Hematopoietic multipotent progenitor cell treated with erythropoietin and hydrocortisone succinate and interleukin-3 and kit ligand, for 8 days (in vitro differentiated cells): Measurements from ENCODE around the gene ZNF550.
A peak's percentile ranks its signal among the peaks of the same experiment; 100 is the strongest.

Experiments used
- DNase-seq: peaks from one replicate; pipeline ENCODE4 v3.0.0-alpha.2; 2015

The ZNF550 gene

GRCh38 chr19:57559404-57560025 lies at the start of gene ZNF550:
ZNF550 (minus strand) TSS chr19:57559863; CDS start chr19:57559682, 181 bp downstream.
- DNase-seq: peak; percentile 91

DNA sequence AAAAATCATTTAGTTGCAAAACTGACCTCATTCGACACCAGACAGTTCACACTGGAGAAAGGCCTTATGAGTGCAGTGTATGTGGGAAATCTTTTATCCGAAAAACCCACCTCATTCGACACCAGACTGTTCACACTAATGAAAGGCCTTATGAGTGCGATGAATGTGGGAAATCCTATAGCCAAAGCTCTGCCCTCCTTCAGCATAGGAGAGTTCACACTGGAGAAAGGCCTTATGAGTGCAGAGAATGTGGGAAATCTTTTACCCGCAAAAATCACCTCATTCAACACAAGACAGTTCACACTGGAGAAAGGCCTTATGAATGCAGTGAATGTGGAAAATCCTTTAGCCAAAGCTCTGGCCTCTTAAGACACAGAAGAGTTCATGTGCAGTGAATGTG lies 47.3 kb upstream of the ZNF550 start:
- DNase-seq: no peak

GRCh38 chr19:57599761-57600383 lies 40.2 kb upstream of the ZNF550 start, which contains the start of gene ZNF530:
ZNF530 (plus strand) TSS chr19:57599885; CDS start chr19:57604346, 4,461 bp downstream.
- DNase-seq: peak; percentile 97

DNA sequence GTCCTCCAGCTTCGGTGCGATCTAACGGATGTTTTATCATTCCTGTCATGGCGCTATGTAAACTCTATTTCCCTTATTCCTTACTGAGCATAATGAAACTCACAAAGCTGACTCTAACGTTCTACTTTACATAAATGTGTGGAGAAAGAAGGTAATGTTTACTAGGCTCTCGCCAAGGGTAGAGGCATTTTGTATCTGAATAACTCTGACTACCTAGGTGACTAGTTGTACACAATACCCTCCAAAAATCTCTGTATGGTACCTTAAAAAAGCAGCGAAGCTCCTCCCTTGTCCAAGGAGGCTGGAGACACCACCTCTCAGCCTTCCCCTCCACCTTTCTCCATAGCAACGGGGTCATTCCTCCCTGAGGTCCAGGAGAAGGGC lies 39.7 kb upstream of the ZNF550 start:
- no peak for DNase-seq

- no peak for DNase-seq
These were observed 27.9 kb upstream of the ZNF550 start for GRCh38 chr19:57587529-57587928.

- peak; percentile 97 for DNase-seq
These were observed 24.1 kb upstream of the ZNF550 start, which contains the start of gene ZIK1 for GRCh38 chr19:57583521-57584416. ZIK1 (plus strand) TSS chr19:57584145; CDS start chr19:57584357, 212 bp downstream.

- no peak for DNase-seq
These were observed 23.4 kb upstream of the ZNF550 start for GRCh38 chr19:57583104-57583520.

- DNase-seq: peak; percentile 99
These were observed 19.0 kb upstream of the ZNF550 start, which contains the start of gene ZNF416 for GRCh38 chr19:57578487-57579205. ZNF416 (minus strand) TSS chr19:57578911; CDS start chr19:57578704, 207 bp downstream.

DNA sequence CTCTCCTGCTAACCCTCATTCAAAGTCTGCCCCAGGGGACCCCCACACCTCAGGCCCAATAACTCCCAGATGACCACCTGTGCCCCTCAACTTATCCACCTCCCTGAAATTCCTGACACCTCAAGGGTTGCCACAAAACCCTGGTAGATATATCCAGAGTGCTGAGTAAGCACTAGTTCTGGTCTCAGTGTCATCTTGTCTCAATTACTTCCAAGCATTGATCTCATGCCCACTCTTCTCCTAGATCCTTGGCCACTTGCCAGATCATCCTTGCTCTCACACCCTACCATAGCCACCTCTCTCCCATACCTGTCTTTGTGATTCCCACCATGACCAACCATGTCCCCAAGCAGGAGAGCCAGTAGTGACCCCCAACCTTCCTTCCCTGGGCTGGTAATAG lies 17.0 kb upstream of the ZNF550 start:
- no peak for DNase-seq

GRCh38 chr19:57572415-57572947 lies 12.8 kb upstream of the ZNF550 start:
- DNase-seq: no peak

- no peak for DNase-seq
These were observed 11.0 kb upstream of the ZNF550 start for GRCh38 chr19:57570707-57571106.

GRCh38 chr19:57566396-57567265 lies 7.0 kb upstream of the ZNF550 start:
- DNase-seq: peak; percentile 51

DNA sequence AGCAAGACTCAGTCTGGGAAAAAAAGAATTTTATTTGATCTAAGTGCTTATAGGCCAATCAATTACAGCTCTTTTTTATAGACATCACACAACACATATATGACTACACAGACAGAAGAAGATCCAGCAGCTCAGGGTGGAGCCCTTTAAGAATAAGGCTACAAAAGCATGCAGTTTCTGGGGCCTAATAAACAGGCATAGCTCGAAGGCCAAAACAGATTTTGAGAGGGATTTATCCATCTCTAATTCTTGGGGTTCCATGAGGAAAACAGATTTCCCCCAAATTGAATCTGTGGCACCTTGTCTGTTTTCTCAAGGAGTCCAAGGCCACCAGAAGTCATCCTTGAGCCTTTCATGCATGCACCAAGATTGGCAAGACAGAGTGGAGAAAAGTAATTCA lies 3.9 kb upstream of the ZNF550 start:
- DNase-seq: no peak

GRCh38 chr19:57560049-57560491 lies 407 bp upstream of the ZNF550 start:
- peak; percentile 14 for DNase-seq

DNA sequence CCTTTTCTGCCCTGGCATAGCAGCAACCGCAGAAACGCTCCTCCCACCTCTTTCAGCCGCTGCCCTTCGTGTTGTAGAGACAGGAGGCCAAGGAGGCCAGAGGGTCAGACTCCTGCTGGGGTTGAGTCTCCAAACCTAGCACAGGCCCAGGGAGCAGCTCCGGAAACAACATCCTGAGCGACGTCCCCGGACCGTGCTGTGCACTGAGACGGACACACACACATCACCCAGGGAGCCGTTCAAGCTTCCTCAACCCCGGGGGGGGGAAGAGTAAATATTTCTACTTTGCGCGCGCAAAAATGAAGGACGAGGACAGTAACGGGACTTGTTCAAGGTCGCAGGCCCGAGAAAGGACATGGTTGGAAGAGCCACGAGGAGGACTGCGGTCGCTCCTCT lies 657 bp downstream of the ZNF550 start:
- DNase-seq: peak; percentile 48

GRCh38 chr19:57558525-57558924 lies 1.1 kb downstream of the ZNF550 start:
- DNase-seq: peak; percentile 34

DNA sequence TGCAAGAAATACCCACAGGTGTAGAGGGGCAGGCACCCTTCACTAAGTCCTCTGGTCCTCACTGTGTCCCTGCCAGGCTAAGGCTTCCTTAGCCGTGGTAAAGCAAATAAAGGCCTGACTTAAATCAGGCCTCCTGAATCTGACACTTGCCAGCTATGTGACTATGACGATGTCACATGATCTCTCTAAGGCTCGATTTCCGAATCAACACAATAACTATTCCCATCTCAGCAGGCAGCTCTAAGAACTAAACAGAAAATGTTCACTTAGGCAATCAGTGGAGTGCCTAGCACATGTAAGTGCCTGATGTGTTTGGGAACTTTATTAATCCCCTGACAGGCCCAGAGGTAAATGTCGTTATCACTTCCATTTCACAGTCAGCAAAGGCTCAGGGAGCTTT lies 2.0 kb downstream of the ZNF550 start:
- DNase-seq: no peak

- no peak for DNase-seq
These were observed 7.2 kb downstream of the ZNF550 start for GRCh38 chr19:57552432-57552831.

GRCh38 chr19:57546513-57546912 lies 13.2 kb downstream of the ZNF550 start:
- no peak for DNase-seq

DNA sequence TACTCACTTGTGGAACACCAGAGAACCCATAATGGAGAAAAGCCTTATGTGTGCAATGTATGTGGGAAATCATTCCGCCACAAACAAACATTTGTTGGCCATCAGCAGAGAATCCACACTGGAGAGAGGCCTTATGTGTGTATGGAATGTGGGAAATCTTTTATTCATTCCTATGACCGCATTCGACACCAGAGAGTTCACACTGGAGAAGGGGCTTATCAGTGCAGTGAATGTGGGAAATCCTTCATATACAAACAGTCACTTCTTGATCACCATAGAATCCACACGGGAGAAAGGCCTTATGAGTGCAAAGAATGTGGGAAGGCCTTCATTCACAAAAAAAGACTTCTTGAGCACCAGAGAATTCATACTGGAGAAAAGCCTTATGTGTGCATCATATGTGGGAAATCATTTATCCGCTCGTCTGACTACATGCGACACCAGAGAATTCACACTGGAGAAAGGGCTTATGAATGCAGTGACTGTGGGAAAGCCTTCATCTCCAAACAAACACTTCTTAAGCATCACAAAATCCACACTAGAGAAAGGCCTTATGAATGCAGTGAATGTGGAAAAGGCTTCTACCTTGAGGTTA lies 21.6 kb downstream of the ZNF550 start:
- no peak for DNase-seq
